GM18951 (cell line): ENCODE results near the gene OSM.

Experiments used
- POLR2A ChIP-seq: IDR thresholded peaks from 4 replicates; pipeline ENCODE4 v1.6.1; 2011; ENCODE audit warnings: mild to moderate bottlenecking; ENCODE audit not compliant: insufficient read length, insufficient read depth; ENCODE audit errors: extremely low read depth
- in situ Hi-C: fragments of 300-500 bp; cut with MboI; formaldehyde crosslinking; loops from one replicate; pipeline ENCODE4 v1.12.0; 2022; ENCODE audit warnings: low sequenced_read_pairs, mixed read lengths, inconsistent platforms; ENCODE audit not compliant: unreplicated experiment

OSM gene

DNA sequence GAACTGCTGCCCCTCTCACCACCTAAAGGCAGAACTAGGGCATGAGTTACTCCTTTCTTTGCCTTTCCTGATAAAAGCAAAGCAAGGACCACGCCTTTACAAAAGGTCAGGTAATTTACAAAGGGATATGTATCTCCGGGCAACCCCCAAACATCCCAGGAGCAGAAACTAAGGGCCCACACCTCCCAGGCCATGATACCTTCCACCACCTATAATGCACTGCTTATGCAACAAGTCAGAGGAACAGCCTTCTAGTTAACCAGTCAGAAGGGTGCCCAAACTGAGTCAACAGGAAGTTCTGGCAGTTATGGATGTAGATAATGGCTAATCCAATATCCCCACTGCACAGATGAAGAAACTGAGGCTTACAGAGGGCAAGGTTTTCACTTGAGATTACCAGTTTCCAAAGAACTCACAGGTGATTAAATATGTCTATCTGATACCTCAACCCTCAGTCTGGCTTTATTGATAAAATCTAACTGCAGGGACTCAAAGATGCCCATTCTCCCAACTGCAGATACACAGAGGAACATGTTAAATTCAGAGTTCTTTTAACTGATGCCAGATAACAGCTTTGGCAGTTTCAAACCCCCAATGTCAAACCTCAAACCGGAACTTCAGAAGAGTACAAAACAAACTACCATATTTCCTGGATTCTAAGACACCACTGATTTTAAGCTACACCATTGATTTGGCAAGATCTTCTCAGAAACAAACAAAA is 39.4 kb upstream of the OSM start:
- TF ChIP-seq POLR2A: no peak
- in situ Hi-C loops: no loop called here

- peak; percentile 75 for TF ChIP-seq POLR2A
- in situ Hi-C loops: no loop called here
These were observed 38.9 kb upstream of the OSM start for GRCh38 chr22:30305519-30305905.

DNA sequence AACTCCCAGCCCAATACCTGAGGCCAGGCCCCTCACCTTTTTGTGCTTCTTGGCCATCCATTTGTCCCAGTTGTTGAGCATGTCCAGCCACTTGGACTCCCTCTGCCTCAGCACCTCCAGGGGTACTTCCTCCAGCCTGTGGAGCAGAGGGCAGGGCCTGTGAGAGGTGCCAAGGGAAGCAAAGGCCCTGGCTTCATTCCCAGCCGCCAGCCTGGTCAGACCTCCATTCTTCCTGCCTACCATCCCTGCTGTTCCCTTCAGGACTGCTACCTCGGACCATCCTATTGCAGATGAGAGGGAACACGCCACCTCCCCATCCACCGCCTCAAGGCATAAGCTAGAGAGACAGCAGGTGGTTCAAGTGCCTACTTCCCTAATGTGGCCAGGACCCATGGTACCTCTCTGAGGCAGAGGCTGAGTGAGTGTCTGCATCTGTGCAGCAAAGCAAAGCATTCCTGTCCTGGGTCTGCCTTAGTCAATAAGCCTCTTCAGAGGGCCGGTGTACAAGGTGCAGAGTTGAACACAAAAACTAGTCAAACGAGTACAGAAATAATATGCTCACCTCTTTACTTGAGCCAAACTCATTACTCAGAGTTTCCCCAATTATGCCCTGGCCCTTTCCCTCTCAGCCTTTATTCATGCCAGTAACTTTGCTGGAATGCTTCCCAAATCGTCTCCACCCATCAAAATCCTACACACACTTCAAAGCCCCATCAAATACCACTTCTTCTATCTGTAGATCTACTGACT is 38.0 kb upstream of the OSM start:
- TF ChIP-seq POLR2A: no peak
- in situ Hi-C loops: no loop called here

GRCh38 chr22:30302810-30303138 is 36.1 kb upstream of the OSM start:
- TF ChIP-seq POLR2A: no peak
- in situ Hi-C loops: no loop called here

DNA sequence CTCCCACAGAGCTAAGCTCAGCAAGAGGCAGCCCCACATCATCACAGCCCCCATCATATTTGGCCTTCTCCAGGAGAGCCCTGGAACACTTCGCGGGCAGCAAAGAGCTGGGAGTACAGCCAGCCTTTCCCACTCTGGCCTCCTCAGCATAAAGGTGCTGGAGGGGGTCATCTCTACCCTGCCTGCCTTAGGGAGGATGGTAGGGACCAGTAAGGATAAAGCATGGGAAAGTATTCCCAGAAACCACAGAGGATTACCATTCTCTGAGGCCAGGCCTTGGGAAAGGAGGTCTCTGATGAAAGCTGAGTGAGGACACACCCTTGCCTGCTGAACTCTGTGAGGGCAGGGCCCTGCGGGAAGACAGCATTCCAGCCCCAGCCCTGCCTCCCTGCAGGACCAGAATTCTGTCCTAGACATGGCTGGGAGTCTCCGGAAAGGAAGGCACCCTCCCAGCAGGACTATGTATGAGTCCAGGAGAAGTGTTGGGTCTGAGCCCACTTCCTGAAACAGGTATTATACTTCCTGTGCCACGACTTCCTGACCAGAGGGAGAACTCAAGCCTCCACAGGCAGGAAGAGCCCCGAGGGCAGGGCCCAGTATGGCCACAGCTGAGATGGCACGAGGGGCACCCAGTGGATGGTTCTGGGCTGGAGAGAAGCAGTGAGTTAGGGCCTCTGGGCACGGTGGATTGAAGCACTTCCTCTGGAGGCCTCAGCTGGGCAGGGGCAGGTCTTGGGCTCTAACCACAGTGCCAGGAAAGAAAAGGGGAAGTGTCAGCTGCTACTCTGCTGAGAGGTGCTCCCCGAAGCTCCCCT is 35.6 kb upstream of the OSM start:
- TF ChIP-seq POLR2A: no peak
- in situ Hi-C loops: no loop called here

- no peak for TF ChIP-seq POLR2A
- in situ Hi-C loops: no loop called here
These were observed 32.7 kb upstream of the OSM start for GRCh38 chr22:30299322-30299721.

- no peak for TF ChIP-seq POLR2A
- in situ Hi-C loops: no loop called here
These were observed 31.5 kb upstream of the OSM start for GRCh38 chr22:30297991-30298701.

- in situ Hi-C loops: no loop called here
- TF ChIP-seq POLR2A: no peak
These were observed 30.8 kb upstream of the OSM start for GRCh38 chr22:30297276-30297990.

GRCh38 chr22:30296833-30297232 is 30.2 kb upstream of the OSM start:
- TF ChIP-seq POLR2A: no peak
- in situ Hi-C loops: no loop called here

DNA sequence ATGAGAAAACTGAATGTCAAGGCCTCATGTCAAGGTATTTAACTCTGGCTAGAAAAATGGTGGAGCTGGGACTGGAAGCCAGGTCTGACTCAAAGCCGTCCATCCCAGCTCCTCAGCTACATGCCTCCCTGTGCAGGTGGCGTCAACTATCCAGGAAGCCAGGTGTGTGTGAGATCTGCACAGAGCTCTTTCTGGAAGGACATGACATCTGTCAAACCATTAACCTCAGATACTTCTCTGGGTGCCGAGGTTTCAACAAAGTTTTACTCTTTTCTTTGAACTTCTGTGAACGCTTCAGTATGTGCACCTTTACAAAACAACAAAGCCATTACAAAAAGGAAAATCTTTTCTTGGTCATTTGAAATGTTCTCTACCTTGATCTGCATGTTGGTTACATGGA is 29.7 kb upstream of the OSM start:
- in situ Hi-C loops: no loop called here

DNA sequence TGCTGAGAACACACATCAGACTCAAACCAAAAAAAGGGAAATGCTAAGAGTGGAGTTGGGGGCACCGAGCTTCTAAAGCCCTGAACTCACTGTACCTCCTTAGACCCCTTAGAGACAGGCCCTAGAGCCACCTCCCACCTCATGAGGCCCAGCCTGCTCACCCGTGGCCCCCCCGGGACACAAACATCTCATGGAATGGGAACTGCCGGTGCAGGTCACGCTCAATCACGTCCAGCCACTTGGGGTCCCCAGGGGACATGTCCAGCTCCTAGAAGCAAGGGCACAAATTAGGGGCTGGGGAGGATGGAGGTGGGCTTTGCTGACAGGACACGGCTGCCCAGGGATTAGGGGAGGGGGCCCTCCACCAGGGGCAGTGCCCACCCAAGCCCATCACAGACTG is 28.9 kb upstream of the OSM start:
- in situ Hi-C loops: no loop called here
- TF ChIP-seq POLR2A: no peak

More for the DNA sequence above, 29.7 kb upstream of the OSM start:
- TF ChIP-seq POLR2A: no peak

GRCh38 chr22:30294830-30295229 is 28.2 kb upstream of the OSM start:
- in situ Hi-C loops: no loop called here
- no peak for TF ChIP-seq POLR2A
